Right renal pelvis (tissue), 4 donors: Measurements from ENCODE around the gene NR0B2. TPM values are rescaled to one million over a fixed set of nuclear protein-coding genes. Genes with fewer than 3 reads are reported as not detected.

Experiments
- DNase-seq, 4 donors: peaks; one replicate each; pipeline ENCODE4 v3.0.0-alpha.2; 2013; ENCODE audit warnings: low read depth in 4 of 4, low spot score in 3 of 4, missing footprints in 1 of 4
- polyA plus RNA-seq, 4 donors: library from polyadenylated mRNA; unstranded; fragments of 120-200 nt; gene quantifications; one replicate each; pipeline ENCODE4 v1.2.1, GENCODE V29; 2013; ENCODE audit not compliant: insufficient read length in 4 of 4

NR0B2 gene
- polyA plus RNA-seq, 4 donors, result 1.2 to 1.8 (median 1.6) TPM

DNA sequence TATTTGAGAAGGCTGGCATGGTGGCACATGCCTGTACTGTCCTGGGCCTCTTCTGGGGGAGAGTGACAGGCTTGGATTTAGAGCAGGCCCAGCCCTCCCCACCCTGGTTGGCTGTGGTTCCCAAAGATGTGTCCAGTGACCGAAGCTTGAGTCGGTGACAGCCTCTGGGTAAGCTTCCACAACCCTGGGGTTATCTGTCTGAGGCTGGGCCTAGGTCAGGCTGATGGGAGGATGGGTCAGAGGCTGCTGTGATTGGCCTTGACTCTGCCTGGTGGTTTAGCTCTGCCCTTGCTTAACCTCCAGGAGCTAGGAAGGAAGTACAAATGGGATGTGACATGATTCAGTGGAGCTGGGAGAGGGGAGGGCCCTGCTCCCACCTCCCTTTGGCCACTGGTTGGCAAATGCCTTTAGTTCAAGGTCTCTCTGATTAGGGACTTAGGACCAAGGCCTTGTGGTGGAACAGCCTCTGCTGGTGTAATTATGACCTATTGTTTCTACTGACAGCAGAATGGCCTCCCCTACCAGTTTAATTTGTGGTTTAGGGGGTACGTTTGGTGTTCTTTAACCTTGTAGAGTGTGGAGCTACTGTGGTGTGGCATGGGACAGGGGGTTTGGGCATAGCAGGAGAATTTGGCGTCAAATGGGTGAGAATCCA, 24.4 kb upstream of the NR0B2 start:
- DNase-seq, result no peak

GRCh38 chr1:26936823-26937222, 23.0 kb upstream of the NR0B2 start:
- DNase-seq, result no peak

- DNase-seq, result no peak
Observed at GRCh38 chr1:26932531-26932930, 18.8 kb upstream of the NR0B2 start.

DNA sequence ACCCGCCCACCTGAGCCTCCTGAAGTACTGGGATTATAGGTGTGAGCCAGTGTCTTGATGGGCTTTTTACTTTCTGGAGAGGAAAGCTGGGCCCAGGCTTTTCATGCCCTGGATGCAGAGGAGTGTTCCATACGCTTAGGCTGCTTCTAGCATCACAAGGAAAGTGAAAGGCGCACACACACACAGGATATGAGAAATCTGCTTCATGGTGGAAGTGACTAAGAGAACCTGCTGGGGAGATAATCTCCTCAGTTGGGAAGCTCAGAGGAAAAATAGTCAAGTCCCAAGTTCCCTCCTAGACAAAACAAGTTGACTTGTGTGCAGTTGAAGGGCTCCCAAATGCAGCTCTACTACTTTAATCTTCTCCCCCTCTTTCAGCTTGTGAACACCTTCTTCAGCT, 9.9 kb upstream of the NR0B2 start:
- no peak for DNase-seq

GRCh38 chr1:26922901-26923300, 9.1 kb upstream of the NR0B2 start:
- no peak for DNase-seq

DNA sequence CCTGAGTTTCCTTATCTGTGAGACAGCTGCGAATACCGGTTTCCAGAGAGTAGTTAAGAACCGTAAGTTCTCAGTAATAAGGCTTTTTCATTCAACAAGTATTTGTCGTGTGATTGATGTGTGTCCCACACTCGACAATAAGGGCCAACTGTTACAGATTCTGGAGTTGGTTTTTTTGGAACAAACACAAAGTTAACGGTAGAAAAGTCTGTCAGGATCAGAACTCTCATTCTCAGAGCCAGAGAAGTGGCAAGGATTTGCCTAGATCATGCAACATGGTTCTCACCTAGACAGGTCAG, 8.6 kb upstream of the NR0B2 start:
- no peak for DNase-seq

GRCh38 chr1:26921540-26922430, 8.0 kb upstream of the NR0B2 start, which contains the start of gene NUDC:
TSS of gene NUDC (plus strand) at chr1:26921743. CDS start at chr1:26921849, 106 bp downstream.
- DNase-seq, result peak; percentile 88 to 93 (median 93)

- DNase-seq, result no peak
Observed at GRCh38 chr1:26921126-26921539, 7.4 kb upstream of the NR0B2 start.

GRCh38 chr1:26915204-26915842, 1.5 kb upstream of the NR0B2 start:
- no peak for DNase-seq

DNA sequence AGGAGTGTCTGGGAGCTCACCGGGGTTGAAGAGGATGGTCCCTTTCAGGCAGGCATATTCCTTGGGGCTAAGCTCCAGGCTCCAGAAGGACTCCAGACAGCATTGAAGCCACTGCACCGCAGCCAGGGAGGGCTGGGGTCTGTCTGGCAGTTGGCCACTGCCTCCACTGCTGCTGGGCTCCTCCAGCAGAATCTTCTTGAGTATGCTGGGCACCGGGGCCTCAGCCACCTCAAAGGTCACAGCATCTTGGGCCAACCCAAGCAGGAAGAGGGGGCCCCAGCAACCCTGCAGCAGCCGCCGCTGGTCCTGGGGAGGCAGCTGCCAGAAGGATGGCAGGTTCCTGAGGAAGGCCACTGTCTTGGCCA, 404 bp downstream of the NR0B2 start:
- no peak for DNase-seq

DNA sequence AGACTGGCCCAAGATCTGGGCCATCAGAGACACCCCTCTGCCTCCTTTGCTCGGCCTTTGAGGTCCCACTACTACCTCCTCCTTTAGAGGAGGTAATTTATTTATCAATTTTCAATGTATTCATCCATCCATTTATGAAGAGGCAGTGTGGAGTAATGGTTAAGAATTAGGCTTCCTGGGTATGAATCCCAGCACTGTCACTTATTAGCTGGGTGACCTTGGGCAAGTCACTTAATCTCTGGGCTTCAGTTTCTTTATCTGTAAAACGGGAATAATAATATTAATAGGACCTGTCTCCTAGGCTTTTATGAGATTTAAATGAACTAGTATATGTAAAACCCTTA, 1.7 kb downstream of the NR0B2 start:
- DNase-seq, result no peak

DNA sequence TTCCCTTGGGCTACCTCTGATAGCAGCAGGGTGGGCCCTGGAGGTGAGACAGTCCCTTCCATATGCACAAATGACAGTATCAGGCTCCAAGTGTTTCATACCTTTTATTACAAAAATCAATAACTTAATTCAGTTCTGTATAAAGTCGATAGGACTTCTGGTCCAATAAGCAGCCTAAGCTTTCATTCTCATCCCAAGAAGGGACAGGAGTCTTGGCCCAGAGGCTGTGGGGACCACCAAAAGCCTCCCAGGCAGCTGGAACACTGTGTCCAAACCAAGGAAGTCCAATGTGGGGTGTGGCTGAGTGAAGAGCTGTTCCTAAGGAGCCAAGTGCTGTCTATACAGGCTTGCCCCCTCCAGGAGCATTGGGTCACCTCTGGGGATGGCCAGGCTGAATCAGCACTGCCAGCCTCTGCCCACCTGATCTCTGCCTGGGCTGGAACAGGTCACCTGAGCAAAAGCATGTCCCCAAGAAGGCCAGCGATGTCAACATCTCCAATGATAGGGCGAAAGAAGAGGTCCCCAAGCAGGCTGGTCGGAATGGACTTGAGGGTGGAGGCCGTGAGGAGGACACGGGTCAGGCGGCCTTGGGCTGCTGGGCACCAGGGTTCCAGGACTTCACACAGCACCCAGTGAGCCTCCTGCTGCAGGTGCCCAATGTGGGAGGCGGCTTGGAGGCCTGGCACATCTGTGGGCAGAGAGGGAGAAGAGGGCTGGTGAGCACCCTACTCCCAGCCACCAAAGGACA, 2.2 kb downstream of the NR0B2 start:
- DNase-seq, result no peak

DNA sequence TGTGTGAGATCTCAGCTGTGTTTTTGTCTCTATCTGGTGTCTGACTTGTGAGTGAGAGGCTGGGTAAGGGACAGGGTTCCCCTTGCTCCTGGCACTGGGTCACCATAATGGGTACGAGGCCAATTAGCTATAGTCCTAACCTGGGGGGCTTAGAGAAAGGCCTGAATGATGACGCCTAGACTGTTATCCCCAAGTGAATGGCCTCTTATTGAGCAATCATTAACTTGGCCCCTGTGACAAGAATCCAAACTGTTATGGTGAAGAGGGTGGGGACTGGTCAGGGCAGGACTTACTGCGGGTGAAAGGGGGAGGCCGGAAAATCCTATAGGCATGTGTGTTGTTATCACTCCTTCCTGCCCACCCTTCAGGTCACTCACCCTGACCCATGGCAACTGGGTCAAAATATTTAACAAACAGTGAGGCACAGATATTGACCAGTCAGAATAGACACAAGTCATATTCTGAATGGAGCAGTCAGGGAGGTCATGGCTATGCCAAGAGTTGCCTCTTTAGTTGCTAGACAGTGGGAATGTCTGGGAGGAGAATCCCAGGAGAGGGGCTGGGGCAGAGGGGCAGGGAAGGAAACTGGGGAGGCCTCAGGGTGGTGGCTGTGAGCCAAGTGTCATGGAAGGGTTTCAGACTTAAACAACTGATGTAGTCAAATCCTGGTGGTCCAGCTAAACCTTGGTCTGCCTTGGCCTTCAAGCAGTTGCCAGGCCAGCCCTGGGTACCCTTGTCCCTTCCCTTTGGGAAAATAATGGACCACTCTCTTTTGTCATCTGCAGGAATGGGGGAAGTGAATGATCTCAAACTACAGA, 3.2 kb downstream of the NR0B2 start:
- no peak for DNase-seq

- no peak for DNase-seq
Observed at GRCh38 chr1:26909951-26910342, 3.8 kb downstream of the NR0B2 start.

DNA sequence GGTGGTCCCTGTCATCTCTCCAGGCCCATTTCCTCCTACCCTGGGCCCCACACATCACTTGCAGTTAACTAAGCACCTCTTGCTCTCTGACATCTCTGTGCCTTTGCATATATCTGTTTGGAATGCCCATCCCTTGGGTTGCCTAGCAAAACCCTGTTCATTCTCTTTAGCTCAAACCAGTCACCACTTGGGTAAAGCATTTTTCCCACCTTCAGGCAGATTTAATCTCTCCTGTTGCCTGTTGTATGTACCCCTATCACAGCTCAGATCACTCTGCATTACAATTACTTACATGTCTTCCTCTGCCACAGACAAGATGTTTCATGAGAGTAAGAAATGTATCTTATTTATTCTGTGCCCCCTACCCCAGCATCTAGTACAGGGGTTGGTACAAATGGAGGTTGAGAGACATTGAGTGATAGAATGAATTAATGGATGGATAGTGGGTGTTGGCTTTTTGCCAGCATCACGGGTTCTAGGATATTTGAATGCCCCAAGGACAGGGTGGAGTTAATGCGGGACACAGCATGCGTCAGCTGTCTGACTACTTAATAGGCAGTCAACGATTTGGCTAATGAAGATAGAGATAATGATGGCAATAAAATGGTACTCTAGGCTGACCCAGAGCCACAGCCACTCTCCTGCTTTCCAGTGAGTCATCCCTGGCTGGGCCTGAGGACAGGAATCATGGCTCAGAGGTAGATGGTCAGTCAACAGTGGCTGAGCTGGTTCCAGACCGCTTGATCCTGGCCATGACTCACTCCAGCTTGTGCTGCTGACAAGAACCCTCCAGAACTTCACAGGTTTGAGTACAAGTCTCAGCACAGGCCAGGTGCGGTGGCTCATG, 6.5 kb downstream of the NR0B2 start:
- no peak for DNase-seq

DNA sequence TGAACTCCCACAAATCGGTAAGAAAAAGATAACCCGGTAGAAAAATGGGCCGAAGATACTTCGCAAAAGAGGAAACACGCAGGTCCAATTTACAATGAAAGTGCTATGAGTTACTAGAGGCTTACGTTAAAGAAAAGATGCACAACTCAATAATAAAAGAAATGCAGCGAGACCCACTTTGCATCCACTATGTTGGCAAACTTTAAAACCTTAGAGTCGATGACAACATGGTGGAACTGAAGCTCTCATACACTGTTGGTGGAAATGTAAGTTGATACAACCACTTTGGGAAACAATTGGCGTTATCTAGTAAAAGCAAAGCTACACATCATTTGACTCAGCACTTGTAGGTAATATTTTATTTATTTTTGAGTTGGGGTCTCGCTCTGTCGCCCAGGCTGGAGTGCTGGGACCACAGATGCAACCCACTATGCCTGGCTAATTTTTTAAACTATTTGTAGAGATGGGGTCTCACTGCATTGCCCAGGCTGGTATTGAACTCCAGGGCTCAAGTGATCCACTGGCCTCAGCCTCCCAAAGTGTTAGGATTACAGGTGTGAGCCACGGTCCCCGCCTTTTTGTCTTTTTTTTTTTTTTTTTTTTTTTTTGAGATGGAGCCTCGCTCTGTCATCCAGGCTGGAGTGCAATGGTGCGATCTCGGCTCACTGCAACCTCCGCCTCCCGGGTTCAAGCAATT, 12.8 kb downstream of the NR0B2 start:
- DNase-seq, result no peak

DNA sequence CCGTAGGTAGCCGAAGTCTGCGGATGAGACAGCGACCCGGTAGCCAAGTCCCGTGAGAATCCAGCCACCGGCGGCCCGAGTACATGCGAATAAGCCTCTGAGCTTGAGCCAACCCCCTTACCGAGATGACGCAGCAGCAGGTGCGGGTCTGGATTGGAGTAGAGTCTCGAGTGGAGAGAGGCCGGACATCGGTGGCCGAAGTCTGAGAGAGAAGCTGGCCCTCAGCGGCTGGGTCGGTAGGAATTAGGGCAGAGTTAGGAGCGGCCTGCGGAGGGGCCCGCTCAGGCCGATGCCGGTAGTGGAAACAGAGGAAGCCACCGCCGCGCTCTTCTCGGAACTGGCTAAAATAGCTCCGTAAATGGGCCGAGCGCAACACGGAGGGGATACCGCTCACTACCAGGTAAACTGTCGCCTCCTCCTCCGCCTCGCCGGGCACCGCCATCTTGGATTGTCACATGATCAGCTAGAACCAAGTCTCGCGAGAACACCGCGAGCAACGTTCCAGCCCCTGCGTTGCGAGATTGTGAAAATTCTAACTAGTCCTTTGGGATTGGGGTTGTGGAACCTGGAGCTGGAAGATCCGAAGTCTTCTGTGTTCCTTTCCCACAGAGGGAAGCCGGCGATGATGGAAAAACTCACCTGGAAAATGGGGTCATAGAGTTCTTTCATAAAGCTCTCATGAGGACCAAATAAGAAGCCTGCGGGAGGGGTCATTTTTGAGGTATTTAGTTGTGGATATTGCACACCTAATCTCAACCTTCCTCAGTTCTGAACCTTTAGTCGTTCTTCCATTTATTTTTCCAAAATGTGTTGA, 13.6 kb downstream of the NR0B2 start, which contains the start of gene GPATCH3:
Gene GPATCH3 (minus strand): TSS at position 467 of the 814 bp plus-strand sequence. CDS start 25 bp downstream, at position 442.
- peak; percentile 88 to 91 (median 89) for DNase-seq

DNA sequence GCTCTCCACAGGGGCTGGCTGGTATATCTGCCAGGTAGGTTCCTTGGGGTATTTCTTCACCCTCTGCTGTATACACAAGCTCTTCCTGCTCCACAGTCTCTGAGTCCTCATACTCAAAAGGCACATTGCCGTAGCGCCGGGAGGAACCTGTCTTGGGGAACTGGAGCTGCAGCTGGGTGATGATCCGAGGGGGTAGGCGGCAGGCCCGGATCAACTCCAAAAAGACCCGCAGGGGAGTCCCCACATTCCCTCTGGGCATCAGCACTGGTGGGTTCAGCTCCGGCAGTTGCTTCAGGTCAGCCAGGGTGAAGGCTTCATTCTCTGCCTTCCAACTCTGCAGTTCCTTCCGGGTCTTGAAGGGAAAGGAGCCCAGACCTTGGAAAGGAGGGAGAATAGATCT, 16.4 kb downstream of the NR0B2 start:
- DNase-seq, result no peak
